GM19025 (cell line): Measurements from ENCODE around the gene DCAF15.
"Not testable (repeated sequence)": the region's sequence is repeated elsewhere in the genome, so short reads cannot be mapped to it uniquely, and the experiment has no call there.

ENCODE experiments used
- ATAC-seq: cut with Tn5 transposase; IDR thresholded peaks from one replicate; pipeline ENCODE4 v1.9.1; 2021; ENCODE audit warnings: mild to moderate bottlenecking, low read depth, moderate library complexity; ENCODE audit not compliant: unreplicated experiment

Gene DCAF15

GRCh38 chr19:13959141-13959961 is 7.0 kb downstream of the DCAF15 start:
- no peak for ATAC-seq

DNA sequence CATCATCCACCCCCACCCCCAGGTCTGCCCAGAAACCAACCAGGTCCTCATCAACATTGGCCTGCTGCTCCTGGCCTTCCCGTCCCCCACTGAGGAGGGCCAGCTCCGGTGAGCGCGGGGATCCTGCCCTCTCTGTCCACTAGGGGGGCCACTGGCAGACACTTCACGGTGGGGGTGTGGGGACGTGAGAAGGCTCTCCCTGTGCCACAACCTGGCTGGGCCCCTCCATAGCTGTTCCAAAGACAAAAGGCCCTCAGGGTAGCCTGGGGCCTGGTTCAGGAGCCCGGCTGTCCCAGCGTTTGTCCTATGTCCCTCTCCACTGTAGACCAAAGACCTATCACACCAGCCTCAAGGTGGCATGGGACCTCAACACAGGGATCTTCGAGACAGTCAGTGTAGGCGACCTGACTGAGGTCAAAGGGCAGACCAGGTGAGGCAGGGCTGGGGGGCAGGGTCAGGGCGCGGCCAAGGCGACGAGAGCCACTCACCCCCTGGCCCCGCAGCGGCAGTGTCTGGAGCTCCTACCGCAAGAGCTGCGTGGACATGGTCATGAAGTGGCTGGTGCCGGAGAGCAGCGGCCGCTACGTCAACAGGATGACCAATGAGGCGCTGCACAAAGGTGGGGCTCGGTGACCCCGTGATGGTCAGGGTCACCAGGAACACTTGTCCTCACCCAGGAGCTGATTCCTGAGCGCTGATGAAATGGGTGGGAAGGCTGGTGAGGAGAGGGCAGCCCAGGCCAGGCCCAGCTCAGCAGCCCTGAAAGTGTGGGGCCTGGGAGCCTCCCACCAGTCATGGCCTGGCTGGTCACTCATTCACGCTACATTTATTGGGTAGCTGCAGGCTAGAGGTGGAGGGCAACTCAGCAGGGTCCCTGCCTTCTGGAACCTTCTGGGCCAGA is 7.9 kb downstream of the DCAF15 start:
- no peak for ATAC-seq

DNA sequence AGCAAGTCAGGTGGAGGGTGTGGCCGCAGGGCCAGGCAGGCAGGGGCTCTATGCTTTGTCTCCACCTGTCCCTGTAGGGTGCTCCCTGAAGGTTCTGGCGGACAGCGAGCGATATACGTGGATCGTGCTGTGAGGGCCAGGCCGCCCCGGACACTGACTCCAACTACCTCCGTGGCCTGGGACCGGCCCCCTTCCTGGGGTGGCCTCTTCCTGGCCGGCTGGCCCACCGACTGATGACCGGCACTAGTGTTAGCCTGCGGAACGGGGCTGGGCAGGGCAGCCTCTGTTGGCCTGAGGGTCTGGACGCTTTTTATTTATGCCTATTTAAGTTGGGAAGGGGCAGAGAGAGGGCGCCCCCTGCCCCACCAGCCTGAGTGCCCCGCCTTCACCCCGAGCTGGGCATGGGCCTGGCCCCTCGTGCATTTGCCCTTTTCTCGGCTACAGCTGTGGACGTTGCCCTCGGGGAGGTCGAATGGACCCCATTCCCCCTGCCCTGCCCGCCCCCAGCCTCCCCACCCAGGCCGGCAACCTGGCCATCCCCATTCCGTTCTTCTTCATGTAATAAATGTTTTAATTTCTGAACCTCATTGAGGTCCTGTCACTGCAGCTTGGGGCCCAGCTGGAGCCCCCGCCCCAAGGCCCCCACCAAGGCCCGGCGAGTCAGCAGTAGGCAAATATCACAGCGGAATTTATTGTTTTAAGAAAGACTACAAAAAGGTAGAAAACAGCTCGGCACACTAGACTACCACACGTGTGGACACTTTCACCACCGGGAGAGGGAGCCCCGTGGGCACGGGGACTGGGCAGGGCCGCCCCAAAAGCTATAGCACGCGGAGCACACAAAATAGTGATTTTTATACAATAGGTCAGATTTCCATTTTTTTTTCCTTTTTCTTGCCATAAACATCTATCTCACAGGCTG is 8.8 kb downstream of the DCAF15 start:
- ATAC-seq = no peak

GRCh38 chr19:13961826-13962698 is 9.8 kb downstream of the DCAF15 start:
- ATAC-seq = no peak

GRCh38 chr19:13962699-13963602 is 10.6 kb downstream of the DCAF15 start:
- no peak for ATAC-seq

DNA sequence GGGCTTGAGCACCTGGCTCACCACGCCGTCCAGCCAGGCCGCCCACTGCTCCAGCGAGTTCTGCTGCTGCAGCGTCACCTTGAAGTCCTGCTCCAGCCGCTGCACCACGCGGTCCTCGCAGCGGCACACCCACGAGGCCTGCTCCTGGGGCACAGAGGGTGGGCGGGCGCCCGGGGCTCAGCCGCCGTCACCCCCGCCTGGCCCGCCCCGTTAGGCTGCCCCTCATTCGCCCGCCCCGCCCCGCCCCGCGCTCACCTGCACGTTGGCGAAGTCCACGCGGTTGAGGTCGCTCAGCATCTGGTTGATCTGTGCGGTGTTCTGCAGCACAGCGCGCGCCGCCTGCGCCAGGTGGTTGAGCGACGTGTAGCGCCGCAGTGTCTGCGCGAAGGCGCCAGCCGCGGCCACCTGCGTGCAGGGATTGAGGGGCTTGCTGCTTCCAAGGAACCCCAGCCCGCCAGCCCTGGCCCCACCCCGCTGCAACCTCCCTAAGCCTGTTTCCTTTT is 11.3 kb downstream of the DCAF15 start:
- ATAC-seq = no peak

DNA sequence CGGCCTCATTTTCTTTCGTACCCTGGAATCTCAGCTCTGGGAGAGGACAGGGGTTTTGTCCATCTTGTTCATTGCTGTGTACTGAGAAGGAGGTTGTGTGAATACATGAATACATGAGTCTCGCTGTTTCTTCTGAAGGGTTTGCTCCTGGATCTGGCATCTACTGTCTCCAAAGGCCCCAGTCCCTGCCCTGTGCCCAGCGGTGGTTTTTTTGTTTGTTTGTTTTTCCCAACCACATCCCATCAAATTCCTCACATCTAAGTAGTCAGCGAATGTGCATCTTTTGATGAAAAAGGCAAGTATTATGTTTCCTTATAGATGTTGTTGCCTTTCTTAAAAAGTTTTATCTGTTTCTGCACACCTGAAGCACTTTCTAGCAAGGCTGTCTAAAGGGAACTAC is 12.5 kb downstream of the DCAF15 start:
- no peak for ATAC-seq

DNA sequence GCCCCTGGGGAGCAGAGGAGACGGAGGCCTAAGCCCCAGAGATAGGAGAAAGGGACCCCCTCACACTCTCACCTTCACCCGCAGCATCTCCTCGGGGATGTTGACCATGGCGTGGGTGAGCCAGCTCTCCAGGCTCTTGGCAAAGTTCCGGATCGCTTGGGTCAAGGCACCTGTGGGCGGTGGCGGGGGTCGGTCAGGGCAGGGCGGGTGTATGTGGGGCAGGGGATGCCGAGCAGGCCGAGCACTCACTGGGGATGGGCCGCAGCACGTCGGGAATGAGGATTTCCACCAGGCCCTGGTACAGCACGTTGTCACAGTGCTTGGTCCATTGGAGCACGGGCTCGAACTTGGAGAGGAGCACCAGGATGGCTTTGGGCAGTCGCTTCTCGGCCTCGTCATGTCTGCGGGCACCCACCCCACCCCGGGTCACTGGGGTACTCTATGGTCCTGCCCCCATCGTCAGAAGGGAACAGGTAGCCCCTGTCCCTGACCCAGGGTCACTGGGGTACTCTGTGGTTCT is 13.1 kb downstream of the DCAF15 start:
- no peak for ATAC-seq

- ATAC-seq = no peak
These were observed 13.8 kb downstream of the DCAF15 start for GRCh38 chr19:13965926-13966683.

- ATAC-seq = no peak
These were observed 14.4 kb downstream of the DCAF15 start for GRCh38 chr19:13966684-13967128.

GRCh38 chr19:13967206-13967605 is 14.9 kb downstream of the DCAF15 start:
- ATAC-seq = not testable (repeated sequence)

DNA sequence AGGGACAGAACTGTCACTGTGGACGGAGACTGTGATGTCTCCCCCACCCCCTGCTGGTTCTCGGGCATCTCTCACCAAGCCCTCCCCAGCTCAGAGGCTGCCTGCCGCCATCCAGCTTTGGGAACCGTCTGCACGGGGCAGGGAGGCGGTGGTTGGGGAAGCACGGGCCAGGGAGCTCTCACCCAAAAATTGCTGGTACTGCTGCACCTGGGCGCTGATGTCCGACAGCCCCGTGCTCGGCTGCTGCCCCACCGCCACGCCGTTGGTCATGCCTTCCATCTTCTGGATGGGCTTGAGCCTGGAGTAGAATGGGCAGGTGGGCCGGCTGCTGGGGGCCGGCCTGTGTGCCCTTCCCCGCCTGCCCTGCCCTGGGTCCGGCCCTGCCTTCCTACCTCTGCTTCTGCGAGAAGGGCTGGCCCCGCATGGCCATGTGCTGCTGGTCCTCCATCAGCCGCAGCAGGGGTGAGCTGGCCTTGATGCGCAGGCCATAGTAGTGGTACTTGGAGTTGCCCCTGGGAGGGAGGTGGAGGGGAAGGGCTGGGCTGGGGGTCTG is 16.1 kb downstream of the DCAF15 start:
- no peak for ATAC-seq

- ATAC-seq = no peak
These were observed 16.7 kb downstream of the DCAF15 start for GRCh38 chr19:13968999-13969398.

DNA sequence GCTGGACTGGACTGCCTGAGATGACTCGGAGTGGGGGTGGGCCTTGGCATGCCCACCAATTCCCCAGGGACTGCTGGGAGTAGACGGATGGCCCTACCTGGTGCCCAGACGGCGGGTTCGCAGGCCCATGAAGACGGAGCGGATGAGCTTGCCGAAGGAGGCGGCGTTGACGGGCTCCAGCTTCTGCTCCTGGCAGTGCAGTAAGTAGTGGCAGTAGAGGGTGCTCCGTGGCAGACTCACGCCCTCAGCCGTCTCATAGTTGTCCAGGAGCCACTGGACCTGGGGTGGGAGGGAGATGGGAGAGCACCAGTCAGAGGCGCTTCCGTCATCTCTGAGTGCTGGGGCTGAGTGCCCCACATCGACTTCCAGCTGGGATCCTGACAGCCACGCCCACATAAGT is 17.6 kb downstream of the DCAF15 start:
- no peak for ATAC-seq

- not testable (repeated sequence) for ATAC-seq
These were observed 19.6 kb downstream of the DCAF15 start for GRCh38 chr19:13971868-13972267.

DNA sequence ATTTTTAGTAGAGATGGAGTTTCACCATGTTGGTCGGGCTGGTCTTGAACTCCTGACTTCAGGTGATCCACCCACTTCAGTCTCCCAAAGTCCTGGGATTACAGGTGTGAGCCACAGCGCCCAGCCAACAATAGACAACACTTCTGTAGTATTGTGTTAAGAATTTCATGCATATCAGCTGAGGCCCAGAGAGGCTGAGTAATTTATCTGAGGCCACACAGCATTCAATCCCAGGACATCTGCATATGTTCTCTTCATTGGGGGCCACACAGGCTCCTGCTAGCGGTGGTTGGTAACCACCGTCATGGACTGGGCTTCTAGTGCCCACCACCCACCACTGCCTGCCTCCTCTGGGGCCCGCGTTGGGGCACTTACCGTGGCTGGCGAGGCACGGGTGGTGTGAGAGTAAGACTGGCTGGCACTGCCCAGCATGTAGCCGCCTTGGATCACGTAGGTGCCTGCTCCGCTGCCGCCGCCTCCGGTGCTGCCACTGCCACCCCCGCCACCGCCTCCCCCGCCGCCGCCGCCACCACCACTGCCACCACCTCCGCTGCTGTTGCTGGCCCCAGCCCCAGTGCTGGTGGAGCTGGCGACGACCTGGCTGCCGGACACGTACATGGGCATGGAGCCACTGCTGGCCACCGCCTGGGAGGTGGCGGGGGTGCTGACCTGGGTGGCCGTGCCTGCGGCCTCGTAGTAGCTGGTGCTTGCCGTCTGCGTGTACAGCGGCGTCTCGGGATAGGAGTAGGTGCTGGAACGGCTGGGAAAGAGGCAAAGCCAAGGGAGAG is 20.3 kb downstream of the DCAF15 start:
- ATAC-seq = no peak
